Measurements from ENCODE around the gene NELL2. TPM values are rescaled to one million over a fixed set of nuclear protein-coding genes. Genes with fewer than 3 reads are reported as not detected.

The NELL2 gene
- polyA plus RNA-seq, 2 of the 4 experiments (the other 2 are of a cell fraction), result 0.16 TPM; not detected in 1

DNA sequence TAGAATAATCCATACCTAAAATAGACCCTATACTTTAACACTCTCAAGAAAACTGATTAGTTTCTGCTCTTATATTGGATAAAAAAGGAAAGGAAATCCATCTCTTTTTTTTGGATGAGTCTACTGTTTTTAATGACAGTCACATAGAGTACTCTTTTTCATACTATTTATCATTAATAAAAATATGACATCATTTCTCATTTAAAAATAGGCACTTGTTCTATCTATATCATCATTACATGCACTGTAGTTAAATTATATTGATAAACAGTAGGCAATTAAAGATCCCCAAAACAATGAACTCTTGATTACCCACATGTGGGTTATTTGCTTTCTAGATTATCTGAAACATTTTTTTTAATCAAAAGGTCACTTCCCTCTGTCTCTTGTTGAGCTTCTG is 338.8 kb downstream of the NELL2 start:
- ChIA-PET CTCF (no interaction called here), POLR2A (no interaction called here)
- ATAC-seq, result no peak
- DNase-seq (ENCODE audit: low read depth in 1 of 2, low spot score in 1 of 2), result no peak
- TF ChIP-seq HDAC2 (IDR thresholded peaks at IDR 0.05), result no peak
- TF ChIP-seq MAZ (IDR thresholded peaks at IDR 0.05; ENCODE audit: borderline replicate concordance, low read depth, low read length), result no peak
- TF ChIP-seq FOSB (CRISPR knock-in tag; IDR thresholded peaks at IDR 0.05), result no peak
- no peak for TF ChIP-seq NFE2L2 (conservative IDR thresholded peaks at IDR 0.05; ENCODE audit: low read length)
- no peak for TF ChIP-seq ZNF302 (CRISPR knock-in tag; IDR thresholded peaks at IDR 0.05)
- no peak for TF ChIP-seq HES2 (IDR thresholded peaks at IDR 0.05)
- no peak for TF ChIP-seq TFCP2L1 (CRISPR knock-in tag; IDR thresholded peaks at IDR 0.05)
- TF ChIP-seq HOXB13 (CRISPR knock-in tag; IDR thresholded peaks at IDR 0.05; ENCODE audit: low read depth), result no peak
- TF ChIP-seq KDM5A (IDR thresholded peaks at IDR 0.05), result no peak
- TF ChIP-seq MAFK (IDR thresholded peaks at IDR 0.05; ENCODE audit: partially characterized antibody), result no peak
- TF ChIP-seq ATOH8 (CRISPR knock-in tag; IDR thresholded peaks at IDR 0.05; ENCODE audit: low read depth), result no peak
- TF ChIP-seq, protein P1, sequence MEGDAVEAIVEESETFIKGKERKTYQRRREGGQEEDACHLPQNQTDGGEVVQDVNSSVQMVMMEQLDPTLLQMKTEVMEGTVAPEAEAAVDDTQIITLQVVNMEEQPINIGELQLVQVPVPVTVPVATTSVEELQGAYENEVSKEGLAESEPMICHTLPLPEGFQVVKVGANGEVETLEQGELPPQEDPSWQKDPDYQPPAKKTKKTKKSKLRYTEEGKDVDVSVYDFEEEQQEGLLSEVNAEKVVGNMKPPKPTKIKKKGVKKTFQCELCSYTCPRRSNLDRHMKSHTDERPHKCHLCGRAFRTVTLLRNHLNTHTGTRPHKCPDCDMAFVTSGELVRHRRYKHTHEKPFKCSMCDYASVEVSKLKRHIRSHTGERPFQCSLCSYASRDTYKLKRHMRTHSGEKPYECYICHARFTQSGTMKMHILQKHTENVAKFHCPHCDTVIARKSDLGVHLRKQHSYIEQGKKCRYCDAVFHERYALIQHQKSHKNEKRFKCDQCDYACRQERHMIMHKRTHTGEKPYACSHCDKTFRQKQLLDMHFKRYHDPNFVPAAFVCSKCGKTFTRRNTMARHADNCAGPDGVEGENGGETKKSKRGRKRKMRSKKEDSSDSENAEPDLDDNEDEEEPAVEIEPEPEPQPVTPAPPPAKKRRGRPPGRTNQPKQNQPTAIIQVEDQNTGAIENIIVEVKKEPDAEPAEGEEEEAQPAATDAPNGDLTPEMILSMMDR (IDR thresholded peaks at IDR 0.05), result no peak
- TF ChIP-seq CHD2 (IDR thresholded peaks at IDR 0.05; ENCODE audit: low read length, partially characterized antibody), result no peak
- no peak for TF ChIP-seq RARB (CRISPR knock-in tag; IDR thresholded peaks at IDR 0.05)
- TF ChIP-seq KDM1A (IDR thresholded peaks at IDR 0.05; ENCODE audit: low read depth), result no peak
- TF ChIP-seq, protein P2, sequence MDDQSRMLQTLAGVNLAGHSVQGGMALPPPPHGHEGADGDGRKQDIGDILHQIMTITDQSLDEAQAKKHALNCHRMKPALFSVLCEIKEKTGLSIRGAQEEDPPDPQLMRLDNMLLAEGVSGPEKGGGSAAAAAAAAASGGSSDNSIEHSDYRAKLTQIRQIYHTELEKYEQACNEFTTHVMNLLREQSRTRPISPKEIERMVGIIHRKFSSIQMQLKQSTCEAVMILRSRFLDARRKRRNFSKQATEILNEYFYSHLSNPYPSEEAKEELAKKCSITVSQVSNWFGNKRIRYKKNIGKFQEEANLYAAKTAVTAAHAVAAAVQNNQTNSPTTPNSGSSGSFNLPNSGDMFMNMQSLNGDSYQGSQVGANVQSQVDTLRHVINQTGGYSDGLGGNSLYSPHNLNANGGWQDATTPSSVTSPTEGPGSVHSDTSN (IDR thresholded peaks at IDR 0.05), result no peak
- TF ChIP-seq CHD4 (IDR thresholded peaks at IDR 0.05; ENCODE audit: borderline replicate concordance), result no peak
- no peak for TF ChIP-seq RFX5 (IDR thresholded peaks at IDR 0.05)
- TF ChIP-seq HEYL (CRISPR knock-in tag; IDR thresholded peaks at IDR 0.05), result no peak
- FAIRE-seq, result no peak
- Histone ChIP-seq H3K27ac (no peak overlapping the region), H3K9me3 (no peaks in the 10 kb centered on the region), H3K4me1 (no peaks in the 10 kb centered on the region), H3K4me2 (no peak overlapping the region), H3K4me3 (no peak overlapping the region)

DNA sequence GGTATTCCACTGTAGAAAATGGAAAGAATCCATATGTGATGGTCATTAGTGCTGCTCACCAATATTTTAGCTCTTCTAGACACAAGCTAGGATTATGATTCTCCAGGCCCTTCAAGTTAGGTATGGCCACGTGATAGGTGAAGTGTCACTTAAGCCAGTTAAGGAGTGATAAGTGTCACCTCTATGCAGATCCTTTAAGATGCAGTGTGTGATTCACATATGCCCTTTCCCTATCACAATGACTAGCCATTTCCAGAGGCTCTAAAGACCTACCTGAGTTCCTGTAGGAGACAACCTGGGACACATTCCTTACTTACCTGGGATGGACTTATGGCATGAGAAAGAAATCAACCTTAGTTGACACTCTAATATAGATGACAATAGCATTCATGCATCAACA is 343.2 kb downstream of the NELL2 start:
- ChIA-PET CTCF (no interaction called here), POLR2A (no interaction called here)
- Histone ChIP-seq H3K4me3 (no peak overlapping the region), H3K4me2 (no peak overlapping the region), H3K27ac (no peak overlapping the region), H3K4me1 (no peaks in the 10 kb centered on the region), H3K9me3 (no peaks in the 10 kb centered on the region)
- 7% methylated on average over 1 of the region's 1 CpG for WGBS (ENCODE audit: missing lambda C conversion rate)
- no peak for ATAC-seq
- no peak for FAIRE-seq
- TF ChIP-seq SMC3 (IDR thresholded peaks at IDR 0.05) (no peak), ZSCAN20 (CRISPR knock-in tag; IDR thresholded peaks at IDR 0.05) (no peak), BHLHE40 (IDR thresholded peaks at IDR 0.05; ENCODE audit: low read depth, low read length) (no peak), EHF (CRISPR knock-in tag; IDR thresholded peaks at IDR 0.05) (no peak), PHF8 (IDR thresholded peaks at IDR 0.05; ENCODE audit: borderline replicate concordance, low read depth) (no peak), RAD21 (conservative IDR thresholded peaks at IDR 0.05 in 1 of 2, IDR thresholded peaks at IDR 0.05 in 1 of 2) (no peak), FOSB (CRISPR knock-in tag; IDR thresholded peaks at IDR 0.05) (no peak), TP53 (CRISPR knock-in tag; IDR thresholded peaks at IDR 0.05) (no peak), NFE2L2 (conservative IDR thresholded peaks at IDR 0.05; ENCODE audit: low read length) (no peak)
- TF ChIP-seq, protein P3, sequence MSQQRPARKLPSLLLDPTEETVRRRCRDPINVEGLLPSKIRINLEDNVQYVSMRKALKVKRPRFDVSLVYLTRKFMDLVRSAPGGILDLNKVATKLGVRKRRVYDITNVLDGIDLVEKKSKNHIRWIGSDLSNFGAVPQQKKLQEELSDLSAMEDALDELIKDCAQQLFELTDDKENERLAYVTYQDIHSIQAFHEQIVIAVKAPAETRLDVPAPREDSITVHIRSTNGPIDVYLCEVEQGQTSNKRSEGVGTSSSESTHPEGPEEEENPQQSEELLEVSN (IDR thresholded peaks at IDR 0.05; ENCODE audit: borderline replicate concordance, low read depth), result no peak
- TF ChIP-seq, protein P2 (IDR thresholded peaks at IDR 0.05), result no peak
- no peak for DNase-seq (ENCODE audit: low read depth in 1 of 2, low spot score in 1 of 2)

Measured in A549 (cell line).